GM12865 (cell line): ENCODE measurements around the gene PTPRN2.

Experiments used
- DNase-seq: peaks from one replicate; pipeline ENCODE4 v3.0.0; 2010; ENCODE audit warnings: low read depth
- H3K4me3 ChIP-seq: 2 replicates; pipeline ENCODE4 v1.5.1; 2011; ENCODE audit warnings: mild to moderate bottlenecking, low read depth, low read length, control low read depth
- CTCF ChIP-seq: IDR thresholded peaks from 2 replicates; pipeline ENCODE4 v1.5.1; 2011; ENCODE audit warnings: low read length, control low read depth, low read depth, inconsistent platforms; ENCODE audit not compliant: insufficient read depth; ENCODE audit errors: missing control alignments

The PTPRN2 gene

GRCh38 chr7:158021836-158022235, 565.8 kb downstream of the PTPRN2 start:
- no peak for TF ChIP-seq CTCF
- DNase-seq: no peak
- H3K4me3 ChIP-seq: no peak overlapping the region

GRCh38 chr7:158020706-158021095, 566.9 kb downstream of the PTPRN2 start:
- no peak for DNase-seq
- no peak overlapping the region for H3K4me3 ChIP-seq
- no peak for TF ChIP-seq CTCF

GRCh38 chr7:158019726-158020705, 567.6 kb downstream of the PTPRN2 start:
- no peak for TF ChIP-seq CTCF
- DNase-seq: no peak
- no peak overlapping the region for H3K4me3 ChIP-seq

- no peak overlapping the region for H3K4me3 ChIP-seq
- no peak for TF ChIP-seq CTCF
- no peak for DNase-seq
Observed at GRCh38 chr7:158018971-158019645, 568.5 kb downstream of the PTPRN2 start.

GRCh38 chr7:158018098-158018762, 569.4 kb downstream of the PTPRN2 start:
- no peak for DNase-seq
- no peak overlapping the region for H3K4me3 ChIP-seq
- TF ChIP-seq CTCF: no peak

- TF ChIP-seq CTCF: no peak
- no peak overlapping the region for H3K4me3 ChIP-seq
- DNase-seq: no peak
Observed at GRCh38 chr7:158017111-158018097, 570.2 kb downstream of the PTPRN2 start.
